NCI-H69 (cell line): Measurements from ENCODE around the gene MYO3A.
"Not testable (repeated sequence)": the region's sequence is repeated elsewhere in the genome, so short reads cannot be mapped to it uniquely, and the experiment has no call there.

Source experiments
- DNase-seq: peaks from one replicate; lab custom pipeline; 2025; lab: John Stamatoyannopoulos, UW

The MYO3A gene

DNA sequence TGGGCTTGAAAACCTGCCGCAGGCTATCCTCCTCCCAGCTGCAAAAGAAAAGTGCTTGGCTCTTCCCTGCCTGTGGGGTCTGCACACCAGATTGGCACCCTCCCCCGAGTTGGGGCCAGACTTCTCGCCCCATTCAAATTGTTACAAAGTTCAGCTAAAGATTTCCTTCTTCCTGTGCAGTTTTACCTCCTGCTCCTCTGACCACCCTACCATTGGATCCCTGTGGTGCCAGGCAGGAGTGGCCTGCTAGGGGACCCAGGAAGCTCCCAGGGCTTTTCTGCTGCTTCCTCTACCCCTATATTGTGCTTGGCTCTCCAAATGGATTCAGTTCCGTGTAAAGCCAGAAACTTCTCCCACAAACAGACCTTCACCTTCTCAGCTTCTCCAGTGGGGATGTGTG, 147.4 kb downstream of the MYO3A start:
- DNase-seq = peak; percentile 18

- no peak for DNase-seq
Measured at GRCh38 chr10:26085549-26085948, 151.5 kb downstream of the MYO3A start.

DNA sequence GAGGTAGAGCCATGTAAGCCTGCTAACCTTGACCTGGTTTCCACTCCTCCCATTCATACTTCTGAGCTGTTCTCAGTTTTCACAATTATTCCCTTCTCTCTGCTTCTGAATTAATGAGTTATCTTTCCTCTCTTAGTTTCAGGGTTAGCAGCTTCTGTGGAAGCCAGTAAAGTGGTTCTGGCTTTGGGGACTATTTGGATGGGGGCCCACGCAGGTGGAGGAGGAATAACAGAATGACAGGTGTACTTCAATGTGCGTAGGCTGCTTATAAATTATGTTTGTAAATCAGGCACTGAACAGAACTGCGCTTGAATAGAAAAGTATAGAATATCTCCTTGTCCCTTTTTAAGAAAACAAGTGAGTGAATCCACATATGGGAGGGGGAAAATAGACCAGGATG, 153.6 kb downstream of the MYO3A start:
- DNase-seq = no peak

DNA sequence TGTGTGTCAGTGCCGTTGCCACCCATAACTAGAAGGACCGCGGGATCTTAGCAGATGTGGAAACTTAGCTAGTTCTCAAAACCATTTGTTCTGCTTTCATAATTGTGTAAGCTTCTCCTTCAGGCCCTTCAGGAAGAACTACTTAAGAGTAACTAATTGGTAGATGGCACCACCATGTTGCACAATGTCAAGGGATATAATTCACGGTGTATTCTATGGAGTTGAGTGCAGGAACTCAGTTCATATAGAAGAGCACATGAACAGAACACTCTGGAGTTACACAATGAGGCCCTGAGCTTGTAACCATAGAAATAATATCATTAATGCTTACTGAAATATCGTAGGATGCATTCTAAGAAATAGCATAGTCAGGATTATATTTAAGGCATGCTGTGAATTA, 156.0 kb downstream of the MYO3A start:
- DNase-seq = no peak

GRCh38 chr10:26090762-26091161, 156.7 kb downstream of the MYO3A start:
- DNase-seq = peak; percentile 2

- DNase-seq = no peak
Measured at GRCh38 chr10:26093229-26093628, 159.2 kb downstream of the MYO3A start.

DNA sequence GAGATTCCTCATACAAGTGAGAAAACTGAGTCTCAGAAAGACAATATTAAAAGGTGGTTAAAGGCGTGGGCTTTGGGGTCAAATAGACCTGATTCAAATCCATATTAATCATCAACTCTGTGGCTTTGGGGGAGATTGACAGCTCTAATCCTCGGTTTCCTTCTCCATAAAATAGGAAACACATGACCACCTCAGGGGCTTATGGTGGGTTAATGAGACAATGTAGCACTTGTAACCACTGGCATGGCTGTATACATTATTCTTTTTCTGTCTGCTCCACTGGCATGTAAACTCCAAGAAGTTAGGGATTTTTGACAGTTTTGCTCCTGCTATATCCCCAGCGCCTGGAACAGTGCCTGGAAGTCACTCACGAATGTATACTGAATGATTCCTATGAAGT, 161.8 kb downstream of the MYO3A start:
- no peak for DNase-seq

GRCh38 chr10:26097549-26097948, 163.5 kb downstream of the MYO3A start:
- DNase-seq = not testable (repeated sequence)

GRCh38 chr10:26112532-26112931, 178.5 kb downstream of the MYO3A start:
- DNase-seq = no peak

DNA sequence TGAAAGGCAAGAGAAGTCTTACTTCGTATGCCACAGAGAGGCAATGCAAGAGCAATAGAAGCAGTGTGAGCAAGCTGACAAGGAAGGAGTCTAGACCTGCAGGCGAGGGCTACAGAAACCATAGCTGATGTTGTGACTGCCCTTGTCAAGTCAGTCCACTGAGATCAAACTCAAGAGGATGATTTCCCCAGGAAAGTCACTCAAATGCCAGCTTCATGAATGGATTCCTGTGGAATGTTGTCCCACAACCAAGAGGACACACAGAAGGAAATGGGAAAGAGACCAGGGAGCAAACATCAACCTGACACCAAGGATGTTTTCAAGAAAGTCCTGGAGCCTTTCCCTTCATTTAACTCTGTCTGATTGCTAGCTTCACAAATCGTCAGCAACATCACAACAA, 204.6 kb downstream of the MYO3A start:
- no peak for DNase-seq

DNA sequence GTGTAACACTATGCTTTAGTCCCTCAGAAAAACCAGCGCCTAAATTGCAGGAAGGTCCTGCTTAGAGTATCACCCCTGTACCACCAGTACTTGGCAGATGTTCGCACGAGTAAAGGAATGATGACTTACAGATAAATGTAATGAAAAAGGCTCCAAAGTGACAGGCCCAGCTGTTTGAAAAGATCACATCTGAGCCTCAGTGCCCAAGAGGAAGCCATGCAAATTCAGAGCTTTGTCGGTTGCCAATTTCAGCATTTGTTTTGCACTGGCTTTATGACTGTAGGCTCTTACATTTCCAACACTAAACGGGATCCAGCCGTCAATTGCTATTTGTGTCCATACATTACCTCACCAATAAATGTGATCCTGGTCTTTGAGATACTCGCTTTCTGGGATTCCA, 222.0 kb downstream of the MYO3A start:
- DNase-seq = no peak

- peak; percentile 36 for DNase-seq
Measured at GRCh38 chr10:26157734-26158133, 223.7 kb downstream of the MYO3A start.

- DNase-seq = no peak
Measured at GRCh38 chr10:26169466-26169865, 235.4 kb downstream of the MYO3A start.

DNA sequence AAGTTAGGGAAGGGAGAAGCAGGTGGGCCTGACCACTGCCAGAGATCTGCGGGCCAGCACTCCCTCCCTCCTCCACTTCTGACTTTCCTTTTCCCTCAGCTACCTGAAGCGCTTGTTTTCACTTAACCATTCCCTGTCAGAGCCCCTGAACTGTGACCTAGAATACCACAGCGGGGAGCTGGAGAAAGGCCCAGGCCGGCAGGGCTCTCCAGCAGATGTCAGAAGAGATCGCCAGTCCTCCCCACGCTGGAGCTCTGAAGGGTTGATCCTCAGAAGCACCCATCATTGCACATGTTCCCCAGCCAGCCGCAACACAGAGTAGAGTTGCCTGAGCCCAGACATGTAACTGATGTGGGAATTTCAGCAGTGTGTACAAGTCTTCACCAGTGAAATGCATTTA, 238.1 kb downstream of the MYO3A start:
- no peak for DNase-seq

- DNase-seq = no peak
Measured at GRCh38 chr10:26173837-26174236, 239.8 kb downstream of the MYO3A start.

- no peak for DNase-seq
Measured at GRCh38 chr10:26177341-26177740, 243.3 kb downstream of the MYO3A start.

DNA sequence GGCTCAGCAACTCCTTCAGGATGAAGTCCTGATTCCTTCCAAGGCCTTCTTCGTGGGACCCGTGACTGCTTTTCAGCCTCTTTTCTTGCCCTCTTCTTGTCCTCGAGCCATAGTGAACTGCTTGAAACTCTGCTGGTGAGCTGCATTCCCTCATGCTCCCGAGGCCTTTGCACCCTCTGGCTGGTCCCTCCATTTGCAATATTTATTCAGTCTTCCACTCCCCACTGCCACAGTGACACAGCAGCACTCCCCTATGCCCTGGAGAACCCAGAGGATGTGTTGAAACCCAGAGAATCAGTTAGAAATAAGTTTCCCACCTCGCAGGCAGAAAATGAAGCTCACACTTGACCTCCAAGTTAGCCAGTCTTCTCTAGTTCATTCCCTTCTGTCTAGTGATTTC, 260.2 kb downstream of the MYO3A start:
- DNase-seq = no peak

GRCh38 chr10:26197248-26197647, 263.2 kb downstream of the MYO3A start:
- DNase-seq = no peak

DNA sequence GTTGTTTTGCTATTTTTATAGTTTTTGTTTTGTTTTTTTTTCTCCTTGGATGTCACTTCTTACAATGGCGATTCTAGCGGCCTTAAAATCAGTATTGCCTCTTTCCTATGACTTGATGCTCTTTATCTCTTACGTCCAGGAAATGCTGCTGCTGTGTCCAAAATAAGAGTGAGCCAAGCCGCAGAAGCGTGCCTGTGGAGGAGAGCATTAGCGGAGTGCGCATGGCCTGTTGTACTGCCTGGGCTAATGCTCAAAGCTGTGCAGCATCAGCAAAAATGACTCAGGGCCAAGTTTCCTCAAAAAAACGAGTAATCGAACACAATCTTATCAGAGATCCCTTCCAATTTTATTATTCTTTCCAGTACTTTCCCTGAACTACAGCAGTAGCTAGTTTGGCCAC, 264.1 kb downstream of the MYO3A start:
- no peak for DNase-seq

GRCh38 chr10:26199841-26200240, 265.8 kb downstream of the MYO3A start:
- DNase-seq = peak; percentile 65

DNA sequence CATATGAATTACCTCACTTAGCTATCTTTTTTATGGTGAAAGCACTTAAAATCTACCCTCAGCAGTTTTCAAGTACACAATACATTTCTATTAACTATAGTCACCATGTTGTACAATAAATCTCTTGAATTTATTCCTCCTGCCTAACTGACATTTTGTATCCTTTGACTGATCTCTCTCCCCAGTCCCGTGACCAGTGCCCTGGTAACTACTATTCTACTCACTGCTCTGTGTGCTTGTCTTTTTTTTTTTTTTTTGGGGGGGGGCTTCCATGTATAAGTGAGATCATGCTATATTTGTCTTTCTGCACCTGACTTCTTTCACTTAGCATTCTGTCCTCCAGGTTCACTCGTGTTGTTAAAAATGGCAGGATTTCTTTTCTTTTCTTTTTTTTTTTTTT, 271.2 kb downstream of the MYO3A start:
- no peak for DNase-seq

- peak; percentile 4 for DNase-seq
Measured at GRCh38 chr10:26211781-26212444, 277.9 kb downstream of the MYO3A start.

- DNase-seq = no peak
Measured at GRCh38 chr10:26212511-26212910, 278.5 kb downstream of the MYO3A start.

DNA sequence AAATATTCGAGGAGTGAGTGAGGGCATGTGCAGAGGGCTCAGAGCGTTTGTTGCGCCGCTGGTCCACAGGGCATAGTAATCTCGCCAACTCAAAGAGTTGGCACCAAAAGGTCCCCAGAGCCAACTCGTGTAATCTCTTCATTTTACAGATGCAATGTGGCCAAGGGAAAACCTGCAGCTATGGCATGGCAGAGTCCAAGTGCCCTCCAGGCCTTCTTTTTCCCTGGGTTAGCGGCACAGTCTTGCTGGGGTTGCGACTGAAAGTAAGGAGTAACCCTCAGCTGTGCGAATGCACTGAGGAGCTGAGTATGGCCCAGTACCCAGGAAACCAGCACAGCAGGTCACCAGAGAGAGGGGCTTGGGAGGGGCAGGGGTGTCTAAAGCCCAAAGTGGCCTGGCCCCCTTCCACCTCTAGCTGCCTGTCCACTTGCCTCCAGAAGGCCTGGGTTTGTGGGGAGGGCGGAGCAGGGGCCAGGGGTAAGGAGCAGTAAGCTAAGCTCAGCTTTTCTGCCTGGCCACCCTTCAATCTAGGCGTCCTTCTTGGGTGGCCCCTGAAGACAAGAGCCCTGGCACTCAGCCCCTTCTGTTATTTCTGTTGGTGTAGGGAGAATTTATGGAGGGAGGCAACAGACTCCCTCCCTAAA, 279.2 kb downstream of the MYO3A start:
- DNase-seq = peak; percentile 50
